Tongue (tissue), 2 donors: ENCODE measurements around the gene UBE2D1. TPM values are rescaled to one million over a fixed set of nuclear protein-coding genes. Genes with fewer than 3 reads are reported as not detected.

Experiments used
- DNase-seq: peaks from one replicate; pipeline ENCODE4 v3.0.0-alpha.2; 2015
- total RNA-seq: library from RNA; depleted of rRNA; stranded (reverse); fragments of >200 nt; gene quantifications from one replicate; pipeline ENCODE4 v1.2.3, GENCODE V29; 2014

The UBE2D1 gene
- 22.7 TPM for total RNA-seq

- DNase-seq: peak; percentile 87
Measured at GRCh38 chr10:58334817-58335305, at the start of gene UBE2D1. Gene UBE2D1, plus strand, starts transcription at chr10:58335006. Its CDS starts 196 bp downstream, at chr10:58335202.

- DNase-seq: peak; percentile 65
Measured at GRCh38 chr10:58291538-58292174, 43.1 kb upstream of the UBE2D1 start.

- DNase-seq: no peak
Measured at GRCh38 chr10:58293989-58294388, 40.8 kb upstream of the UBE2D1 start.

DNA sequence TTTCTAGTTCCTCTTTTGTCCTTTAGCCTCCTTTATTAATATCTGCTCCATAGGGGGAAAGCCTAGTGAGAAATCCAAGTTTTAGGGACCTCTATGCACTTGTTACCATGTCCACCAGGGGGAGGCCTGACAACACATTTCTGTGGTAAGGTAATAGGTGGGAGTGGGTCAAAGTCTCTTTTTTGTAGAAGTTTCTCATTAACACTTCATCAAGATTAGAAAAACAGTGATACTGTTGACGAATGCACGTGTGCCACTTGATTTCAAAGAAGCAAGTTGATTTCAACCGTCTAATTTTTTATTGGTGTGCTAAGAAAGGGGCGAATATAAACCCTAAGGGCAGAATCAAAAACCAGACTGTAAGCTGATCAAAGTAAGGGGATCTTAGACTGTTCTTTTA, 35.2 kb upstream of the UBE2D1 start:
- peak; percentile 60 for DNase-seq

DNA sequence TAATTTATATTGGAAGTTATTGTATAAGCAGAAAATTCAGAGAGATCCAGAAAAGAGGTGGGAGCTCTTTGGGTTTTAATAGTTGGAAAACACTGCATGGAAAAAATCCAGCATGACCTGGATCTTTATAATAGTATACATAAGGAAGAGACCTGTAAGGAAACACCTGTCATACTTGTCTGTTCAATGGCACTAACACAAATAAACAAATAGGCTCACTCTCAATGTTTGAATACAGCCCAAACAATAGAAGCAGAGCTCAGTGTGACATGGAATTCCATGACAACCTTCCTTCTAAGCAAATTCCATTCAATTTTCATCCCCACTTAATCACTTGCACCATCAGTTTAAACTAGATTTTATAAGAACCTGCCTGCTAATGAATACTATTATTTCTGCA, 34.1 kb upstream of the UBE2D1 start:
- no peak for DNase-seq

GRCh38 chr10:58302254-58302653, 32.6 kb upstream of the UBE2D1 start:
- DNase-seq: no peak

- no peak for DNase-seq
Measured at GRCh38 chr10:58304099-58304633, 30.6 kb upstream of the UBE2D1 start.

DNA sequence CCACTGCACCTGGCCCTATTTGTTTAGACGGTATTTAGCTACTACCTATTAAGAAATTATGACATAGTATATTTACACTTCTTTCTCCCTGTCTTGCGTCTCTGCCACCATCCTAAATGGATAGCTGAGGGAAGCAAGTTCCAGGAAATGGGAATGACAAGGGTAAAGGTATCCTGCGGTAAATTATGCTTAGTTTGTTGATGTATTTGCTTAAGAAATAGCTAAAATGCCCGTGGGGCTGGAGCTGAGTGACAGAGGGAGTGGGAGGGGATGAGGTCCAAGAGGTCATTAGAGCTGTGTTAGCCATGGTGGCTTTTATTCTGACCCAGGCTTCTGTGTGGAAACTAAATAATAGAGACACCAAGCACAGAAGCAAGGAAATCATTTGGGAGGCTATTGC, 29.0 kb upstream of the UBE2D1 start:
- DNase-seq: no peak

DNA sequence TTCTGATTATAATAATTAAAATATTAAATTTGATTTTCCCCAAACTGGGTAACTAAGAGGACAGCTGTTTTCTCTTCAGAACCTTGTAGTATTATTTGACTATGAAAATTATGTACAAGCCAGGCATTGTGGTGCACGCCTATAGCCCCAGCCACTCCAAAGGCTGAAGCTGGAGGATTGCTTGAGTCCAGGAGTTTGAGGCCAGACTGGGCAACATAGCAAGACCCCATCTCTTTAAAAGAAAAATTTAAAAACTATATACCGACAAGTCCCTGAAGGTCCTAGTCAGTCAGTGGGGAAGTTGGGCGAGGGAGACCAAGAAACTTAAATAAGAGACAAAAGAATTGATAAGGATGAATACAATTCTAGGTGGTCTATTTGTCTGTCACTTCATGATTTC, 27.1 kb upstream of the UBE2D1 start:
- DNase-seq: no peak

- no peak for DNase-seq
Measured at GRCh38 chr10:58311026-58311425, 23.8 kb upstream of the UBE2D1 start.

DNA sequence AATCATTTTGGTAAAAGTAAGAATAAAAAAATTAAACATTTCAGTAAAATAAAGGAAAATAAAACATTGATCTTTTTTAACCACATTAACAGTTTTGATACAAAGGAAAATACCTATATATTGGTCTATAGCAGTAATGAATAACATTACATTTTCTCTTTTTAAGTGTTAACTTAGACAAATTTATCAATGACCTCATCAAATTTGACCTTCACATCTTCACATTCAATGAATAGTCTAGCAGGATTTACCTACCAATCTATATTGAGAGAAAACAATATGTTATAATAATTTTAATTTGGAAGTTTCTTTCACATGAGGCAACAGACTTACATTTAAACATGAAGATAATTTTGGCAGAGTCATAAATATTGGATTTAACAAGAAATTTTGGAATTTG, 17.9 kb upstream of the UBE2D1 start:
- DNase-seq: no peak

GRCh38 chr10:58318346-58318745, 16.5 kb upstream of the UBE2D1 start:
- no peak for DNase-seq

- DNase-seq: no peak
Measured at GRCh38 chr10:58319599-58319998, 15.2 kb upstream of the UBE2D1 start.

- no peak for DNase-seq
Measured at GRCh38 chr10:58320351-58321049, 14.3 kb upstream of the UBE2D1 start.

DNA sequence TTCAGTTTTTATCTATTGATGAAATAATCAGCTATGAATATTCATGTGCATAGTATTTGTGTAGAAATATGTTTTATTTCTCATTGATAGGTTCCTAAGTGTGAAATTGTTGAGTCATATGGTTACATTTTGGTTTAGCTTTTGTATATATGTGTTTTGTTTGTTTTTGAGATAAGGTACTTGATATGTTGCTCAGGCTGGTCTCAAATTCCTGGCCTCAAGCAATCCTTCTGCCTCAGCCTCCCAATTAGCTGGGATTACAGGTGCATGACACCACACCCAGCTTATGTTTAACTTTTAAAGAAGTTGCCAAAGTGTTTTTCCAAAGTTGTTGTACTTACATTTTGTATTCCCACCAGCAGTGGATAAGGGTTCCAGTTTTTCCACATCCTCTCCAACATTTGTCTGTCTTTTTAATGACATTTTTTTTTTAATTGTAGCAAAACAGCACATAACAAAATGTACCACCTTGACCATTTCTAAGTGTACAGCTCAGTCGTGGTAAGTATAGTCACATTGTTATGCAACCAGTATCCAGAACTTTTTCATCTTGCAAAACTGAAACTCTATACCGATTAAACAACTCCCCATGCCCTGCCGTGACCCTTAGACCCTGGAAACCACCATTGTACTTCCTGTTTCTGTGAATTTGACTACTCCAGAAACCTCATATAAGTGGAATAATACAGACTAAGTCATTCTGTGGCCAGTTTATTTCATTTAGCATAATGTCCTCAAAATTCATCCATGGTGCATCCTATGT, 12.6 kb upstream of the UBE2D1 start:
- DNase-seq: no peak

- DNase-seq: no peak
Measured at GRCh38 chr10:58322835-58323209, 12.0 kb upstream of the UBE2D1 start.

- peak; percentile 34 for DNase-seq
Measured at GRCh38 chr10:58326967-58327381, 7.8 kb upstream of the UBE2D1 start.

DNA sequence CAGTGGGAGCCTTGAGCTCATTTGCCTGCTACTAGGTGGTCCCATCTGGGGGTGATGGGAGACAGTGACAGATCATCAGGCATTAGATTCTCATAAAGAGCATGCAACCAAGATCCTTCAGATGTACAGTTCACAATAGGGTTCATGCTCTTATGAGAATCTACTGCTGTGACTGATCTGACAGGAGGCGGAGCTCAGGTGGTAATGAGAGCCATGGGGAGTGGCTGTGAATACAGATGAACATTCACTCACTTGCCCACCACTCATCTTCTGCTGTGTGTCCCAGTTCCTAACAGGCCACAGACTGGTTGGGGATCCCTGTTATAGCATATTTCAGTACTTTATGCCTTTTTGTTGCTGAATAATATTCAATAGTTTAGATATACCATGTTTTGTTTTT, 6.6 kb upstream of the UBE2D1 start:
- no peak for DNase-seq

- DNase-seq: no peak
Measured at GRCh38 chr10:58330431-58330830, 4.4 kb upstream of the UBE2D1 start.

- DNase-seq: no peak
Measured at GRCh38 chr10:58331646-58332045, 3.2 kb upstream of the UBE2D1 start.

GRCh38 chr10:58335306-58336005, 650 bp downstream of the UBE2D1 start:
- DNase-seq: peak; percentile 27

GRCh38 chr10:58336242-58336641, 1.4 kb downstream of the UBE2D1 start:
- no peak for DNase-seq
